ENCODE data around the gene HTR7. TPM values are rescaled to one million over a fixed set of nuclear protein-coding genes. Genes with fewer than 3 reads are reported as not detected.

HTR7 gene
- total RNA-seq, 4 donors from 2014 or later: 0.55 to 1.3 TPM; not detected in 2

GRCh38 chr10:90865401-90865800 is 7.6 kb upstream of the HTR7 start:
- intact Hi-C loops (cut with DNase I; ENCODE audit: low total_unique reads): no loop called here
- peaks cover 0 to 7% of the 10 kb centered on the region in 2 donors for H3K9me3 ChIP-seq
- 29 to 34% methylated on average over 3 of the region's 3 CpGs for WGBS, 2 donors (ENCODE audit: low coverage in 1 of 2)
- no peaks in the 10 kb centered on the region for H3K36me3 ChIP-seq
- in situ Hi-C loops (cut with MboI; ENCODE audit: low pct_ligation_motif_present in 1 of 4, low pct_unique_long_range_greater_than_20kb in 1 of 4, low sequenced_read_pairs in 3 of 4): loop anchor here in 1 of 4 donors (25.0 kb wide), 1 partner anchor 1053 kb away; no protein-coding TSS in a partner anchor
- no peak for TF ChIP-seq EP300 (IDR thresholded peaks at IDR 0.05; ENCODE audit: low read depth)
- no peak for TF ChIP-seq POLR2AphosphoS5 (IDR thresholded peaks at IDR 0.05)
- H3K27ac ChIP-seq: no peak overlapping the region
- H3K4me1 ChIP-seq: no peaks in the 10 kb centered on the region
- no peak for DNase-seq
- no peak overlapping the region for H3K4me3 ChIP-seq
- peaks cover 46% of the 10 kb centered on the region for H3K27me3 ChIP-seq

GRCh38 chr10:90862908-90863514 is 5.2 kb upstream of the HTR7 start:
- H3K9me3 ChIP-seq: no peaks in the 10 kb centered on the region
- H3K36me3 ChIP-seq: no peaks in the 10 kb centered on the region
- TF ChIP-seq POLR2AphosphoS5 (IDR thresholded peaks at IDR 0.05) (no peak), POLR2A (IDR thresholded peaks at IDR 0.05) (no peak), CTCF (IDR thresholded peaks at IDR 0.05) (peak; percentile 25 to 44 (median 37)), EP300 (IDR thresholded peaks at IDR 0.05; ENCODE audit: low read depth) (no peak)
- 0 to 33% methylated on average over 1 to 2 of the region's 2 CpGs for WGBS, 2 donors (ENCODE audit: low coverage in 1 of 2)
- in situ Hi-C loops (cut with MboI; ENCODE audit: low pct_ligation_motif_present in 1 of 4, low pct_unique_long_range_greater_than_20kb in 1 of 4, low sequenced_read_pairs in 3 of 4) (loop anchor here in 1 of 4 donors (25.0 kb wide), 1 partner anchor 1051 kb away; no protein-coding TSS in a partner anchor), intact Hi-C loops (cut with DNase I; ENCODE audit: low total_unique reads) (no loop called here)
- no peak overlapping the region for H3K4me3 ChIP-seq
- DNase-seq: no peak
- H3K27ac ChIP-seq: no peak overlapping the region
- peaks cover 60% of the 10 kb centered on the region for H3K27me3 ChIP-seq
- peaks cover 0 to 5% (median 2%) of the 10 kb centered on the region in 4 donors for H3K4me1 ChIP-seq

- TF ChIP-seq POLR2AphosphoS5 (IDR thresholded peaks at IDR 0.05): no peak
- TF ChIP-seq CTCF (IDR thresholded peaks at IDR 0.05): no peak
- TF ChIP-seq EP300 (IDR thresholded peaks at IDR 0.05; ENCODE audit: low read depth): no peak
- H3K4me3 ChIP-seq: no peak overlapping the region
- H3K9me3 ChIP-seq: no peaks in the 10 kb centered on the region
- no peaks in the 10 kb centered on the region for H3K36me3 ChIP-seq
- intact Hi-C loops (cut with DNase I; ENCODE audit: low total_unique reads) (no loop called here), in situ Hi-C loops (cut with MboI; ENCODE audit: low pct_ligation_motif_present in 1 of 4, low pct_unique_long_range_greater_than_20kb in 1 of 4, low sequenced_read_pairs in 3 of 4) (loop anchor here in 1 of 4 donors (25.0 kb wide), 1 partner anchor 1048 kb away; no protein-coding TSS in a partner anchor)
- no peak for DNase-seq
- H3K4me1 ChIP-seq: peaks cover 3 to 13% (median 10%) of the 10 kb centered on the region in 4 donors
- peaks cover 65% of the 10 kb centered on the region for H3K27me3 ChIP-seq
- no peak overlapping the region for H3K27ac ChIP-seq
- WGBS, 2 donors (ENCODE audit: low coverage in 1 of 2): 50 to 63% methylated on average over 1 of the region's 1 CpG
Observed at GRCh38 chr10:90860790-90861189, 3.0 kb upstream of the HTR7 start.

- DNase-seq: no peak
- Histone ChIP-seq H3K4me1 (peaks cover 3 to 13% (median 10%) of the 10 kb centered on the region in 4 donors), H3K36me3 (no peaks in the 10 kb centered on the region), H3K27me3 (peaks cover 78% of the 10 kb centered on the region), H3K4me3 (no peak overlapping the region), H3K27ac (no peak overlapping the region), H3K9me3 (no peaks in the 10 kb centered on the region)
- 63 to 66% methylated on average over 5 of the region's 5 CpGs for WGBS, 2 donors (ENCODE audit: low coverage in 1 of 2)
- intact Hi-C loops (cut with DNase I; ENCODE audit: low total_unique reads) (no loop called here), in situ Hi-C loops (cut with MboI; ENCODE audit: low pct_ligation_motif_present in 1 of 4, low pct_unique_long_range_greater_than_20kb in 1 of 4, low sequenced_read_pairs in 3 of 4) (loop anchor here in 1 of 4 donors (25.0 kb wide), 1 partner anchor 1047 kb away; no protein-coding TSS in a partner anchor)
- TF ChIP-seq EP300 (IDR thresholded peaks at IDR 0.05; ENCODE audit: low read depth): no peak
- TF ChIP-seq POLR2A (IDR thresholded peaks at IDR 0.05): no peak
- no peak for TF ChIP-seq POLR2AphosphoS5 (IDR thresholded peaks at IDR 0.05)
- TF ChIP-seq CTCF (IDR thresholded peaks at IDR 0.05): no peak
Observed at GRCh38 chr10:90859321-90859751, 1.5 kb upstream of the HTR7 start.

All from transverse colon (tissue), 4 donors.